ENCODE data around the gene ALDH18A1.

- TF ChIP-seq, protein P1, sequence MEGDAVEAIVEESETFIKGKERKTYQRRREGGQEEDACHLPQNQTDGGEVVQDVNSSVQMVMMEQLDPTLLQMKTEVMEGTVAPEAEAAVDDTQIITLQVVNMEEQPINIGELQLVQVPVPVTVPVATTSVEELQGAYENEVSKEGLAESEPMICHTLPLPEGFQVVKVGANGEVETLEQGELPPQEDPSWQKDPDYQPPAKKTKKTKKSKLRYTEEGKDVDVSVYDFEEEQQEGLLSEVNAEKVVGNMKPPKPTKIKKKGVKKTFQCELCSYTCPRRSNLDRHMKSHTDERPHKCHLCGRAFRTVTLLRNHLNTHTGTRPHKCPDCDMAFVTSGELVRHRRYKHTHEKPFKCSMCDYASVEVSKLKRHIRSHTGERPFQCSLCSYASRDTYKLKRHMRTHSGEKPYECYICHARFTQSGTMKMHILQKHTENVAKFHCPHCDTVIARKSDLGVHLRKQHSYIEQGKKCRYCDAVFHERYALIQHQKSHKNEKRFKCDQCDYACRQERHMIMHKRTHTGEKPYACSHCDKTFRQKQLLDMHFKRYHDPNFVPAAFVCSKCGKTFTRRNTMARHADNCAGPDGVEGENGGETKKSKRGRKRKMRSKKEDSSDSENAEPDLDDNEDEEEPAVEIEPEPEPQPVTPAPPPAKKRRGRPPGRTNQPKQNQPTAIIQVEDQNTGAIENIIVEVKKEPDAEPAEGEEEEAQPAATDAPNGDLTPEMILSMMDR (IDR thresholded peaks at IDR 0.05 in 2 of 3, conservative IDR thresholded peaks at IDR 0.05 in 1 of 3; ENCODE audit: borderline replicate concordance in 1 of 3, insufficient read depth in 1 of 3, low read depth in 2 of 3, low read length in 2 of 3): no peak
- TF ChIP-seq POLR2A (IDR thresholded peaks at IDR 0.05; ENCODE audit: borderline replicate concordance, extremely low read depth, insufficient read depth, insufficient read length): no peak
- no peak for TF ChIP-seq RAD21 (IDR thresholded peaks at IDR 0.05; ENCODE audit: low read depth)
- TF ChIP-seq SRF (IDR thresholded peaks at IDR 0.05; ENCODE audit: low read depth): no peak
Measured at GRCh38 chr10:95573964-95574604, 82.4 kb downstream of the ALDH18A1 start.
